ENCODE results near the gene PTGER1. TPM values are rescaled to one million over a fixed set of nuclear protein-coding genes. Genes with fewer than 3 reads are reported as not detected.

Gene PTGER1
- total and polyA plus RNA-seq, 9 of the 15 experiments (the other 6 are each of a cell fraction or from before 2014, with no cell fraction given), result 0.06 to 0.36 (median 0.31) TPM; not detected in 5

DNA sequence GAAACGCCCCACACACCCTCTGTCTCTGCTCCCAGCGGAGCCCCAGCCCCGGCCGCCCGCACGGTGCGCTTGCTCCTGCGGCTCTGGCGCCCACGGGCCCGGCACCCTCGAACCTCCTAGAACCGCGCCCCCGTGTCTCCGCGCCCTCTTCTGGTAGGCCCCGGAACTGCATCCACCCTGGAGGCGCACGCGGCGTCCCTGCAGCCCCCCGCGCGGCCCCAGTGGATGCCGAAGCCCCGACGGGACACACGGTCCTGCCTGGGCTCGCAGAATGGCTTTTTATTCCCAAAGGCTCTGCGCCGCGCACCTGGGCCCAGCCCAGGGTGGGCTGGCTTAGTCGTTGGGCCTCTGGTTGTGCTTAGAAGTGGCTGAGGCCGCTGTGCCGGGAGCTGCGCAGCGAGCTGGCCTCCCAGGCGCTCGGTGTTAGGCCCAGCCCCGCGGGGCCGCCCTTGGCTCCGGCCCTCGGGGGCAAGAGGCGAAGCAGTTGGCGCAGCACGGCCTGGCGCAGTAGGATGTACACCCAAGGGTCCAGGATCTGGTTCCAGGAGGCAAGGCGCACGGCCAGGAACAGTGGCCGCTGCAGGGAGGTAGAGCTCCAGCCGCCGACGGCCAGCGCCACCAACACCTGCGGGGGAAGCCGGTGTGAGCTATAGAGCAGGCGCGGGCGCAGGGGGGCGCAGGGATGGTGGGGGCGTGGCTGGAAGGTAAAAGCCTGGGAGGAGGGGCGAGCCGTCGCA, 2.8 kb downstream of the PTGER1 start (continued):
- TF ChIP-seq SIRT6 (IDR thresholded peaks at IDR 0.05; ENCODE audit: low read depth, low read length) (no peak), SMC3 (conservative IDR thresholded peaks at IDR 0.05; ENCODE audit: insufficient read depth, low read depth, low read length) (peak; percentile 53; the same call in 1 of the 2 replicates), KLF13 (tag; IDR thresholded peaks at IDR 0.05; ENCODE audit: borderline replicate concordance, low read depth) (0 out of 2 replicates have a peak, but pooled peaks have one; percentile 62), CREM (IDR thresholded peaks at IDR 0.05; ENCODE audit: low read depth) (peak; percentile 64; the same call in 1 of the 2 replicates), ZNF511 (CRISPR knock-in tag; IDR thresholded peaks at IDR 0.05) (peak; percentile 62; the same call in 1 of the 2 replicates), CREB1 (IDR thresholded peaks at IDR 0.05) (no peak), CREB1 (CRISPR knock-in tag; IDR thresholded peaks at IDR 0.05) (peak; percentile 37), POLR2AphosphoS2 (IDR thresholded peaks at IDR 0.05; ENCODE audit: low read length) (peak; percentile 91), FUS (optimal IDR thresholded peaks at IDR 0.05; ENCODE audit: low read depth, low read length) (no peak), NRF1 (conservative IDR thresholded peaks at IDR 0.05 in 1 of 2, IDR thresholded peaks at IDR 0.05 in 1 of 2) (peak; percentile 77 to 81), ZSCAN29 (IDR thresholded peaks at IDR 0.05) (no peak), TEAD2 (tag; IDR thresholded peaks at IDR 0.05) (no peak), RFX7 (CRISPR knock-in tag; IDR thresholded peaks at IDR 0.05) (no peak; the same call in 1 of the 2 replicates), ZBTB1 (CRISPR knock-in tag; IDR thresholded peaks at IDR 0.05; ENCODE audit: borderline replicate concordance, low read depth) (0 out of 2 replicates have a peak, but pooled peaks have one; percentile 42)
- TF ChIP-seq, protein P1, sequence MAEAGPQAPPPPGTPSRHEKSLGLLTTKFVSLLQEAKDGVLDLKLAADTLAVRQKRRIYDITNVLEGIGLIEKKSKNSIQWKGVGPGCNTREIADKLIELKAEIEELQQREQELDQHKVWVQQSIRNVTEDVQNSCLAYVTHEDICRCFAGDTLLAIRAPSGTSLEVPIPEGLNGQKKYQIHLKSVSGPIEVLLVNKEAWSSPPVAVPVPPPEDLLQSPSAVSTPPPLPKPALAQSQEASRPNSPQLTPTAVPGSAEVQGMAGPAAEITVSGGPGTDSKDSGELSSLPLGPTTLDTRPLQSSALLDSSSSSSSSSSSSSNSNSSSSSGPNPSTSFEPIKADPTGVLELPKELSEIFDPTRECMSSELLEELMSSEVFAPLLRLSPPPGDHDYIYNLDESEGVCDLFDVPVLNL (CRISPR knock-in tag; IDR thresholded peaks at IDR 0.05; ENCODE audit: low read depth), result no peak
- TF ChIP-seq, protein P2, sequence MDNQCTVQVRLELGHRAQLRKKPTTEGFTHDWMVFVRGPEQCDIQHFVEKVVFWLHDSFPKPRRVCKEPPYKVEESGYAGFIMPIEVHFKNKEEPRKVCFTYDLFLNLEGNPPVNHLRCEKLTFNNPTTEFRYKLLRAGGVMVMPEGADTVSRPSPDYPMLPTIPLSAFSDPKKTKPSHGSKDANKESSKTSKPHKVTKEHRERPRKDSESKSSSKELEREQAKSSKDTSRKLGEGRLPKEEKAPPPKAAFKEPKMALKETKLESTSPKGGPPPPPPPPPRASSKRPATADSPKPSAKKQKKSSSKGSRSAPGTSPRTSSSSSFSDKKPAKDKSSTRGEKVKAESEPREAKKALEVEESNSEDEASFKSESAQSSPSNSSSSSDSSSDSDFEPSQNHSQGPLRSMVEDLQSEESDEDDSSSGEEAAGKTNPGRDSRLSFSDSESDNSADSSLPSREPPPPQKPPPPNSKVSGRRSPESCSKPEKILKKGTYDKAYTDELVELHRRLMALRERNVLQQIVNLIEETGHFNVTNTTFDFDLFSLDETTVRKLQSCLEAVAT (IDR thresholded peaks at IDR 0.05), result no peak
- TF ChIP-seq, protein P3, sequence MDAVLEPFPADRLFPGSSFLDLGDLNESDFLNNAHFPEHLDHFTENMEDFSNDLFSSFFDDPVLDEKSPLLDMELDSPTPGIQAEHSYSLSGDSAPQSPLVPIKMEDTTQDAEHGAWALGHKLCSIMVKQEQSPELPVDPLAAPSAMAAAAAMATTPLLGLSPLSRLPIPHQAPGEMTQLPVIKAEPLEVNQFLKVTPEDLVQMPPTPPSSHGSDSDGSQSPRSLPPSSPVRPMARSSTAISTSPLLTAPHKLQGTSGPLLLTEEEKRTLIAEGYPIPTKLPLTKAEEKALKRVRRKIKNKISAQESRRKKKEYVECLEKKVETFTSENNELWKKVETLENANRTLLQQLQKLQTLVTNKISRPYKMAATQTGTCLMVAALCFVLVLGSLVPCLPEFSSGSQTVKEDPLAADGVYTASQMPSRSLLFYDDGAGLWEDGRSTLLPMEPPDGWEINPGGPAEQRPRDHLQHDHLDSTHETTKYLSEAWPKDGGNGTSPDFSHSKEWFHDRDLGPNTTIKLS (IDR thresholded peaks at IDR 0.05; ENCODE audit: borderline replicate concordance, low read depth), result 0 out of 2 replicates have a peak, but pooled peaks have one; percentile 26
